A673 (cell line): ENCODE measurements around the gene KMT2B. TPM values are rescaled to one million over a fixed set of nuclear protein-coding genes. Genes with fewer than 3 reads are reported as not detected.

Experiments
- BruUV-seq: library from RNA; stranded (reverse); fragments of 400-500 nt; replicated peaks from 2 replicates; lab custom pipeline; 2021; lab: Mats Ljungman, UMichigan
- CTCF ChIA-PET: fragments of 300-600 bp; sonication (Branson Sonifier 250); formaldehyde crosslinking; loops from one replicate; lab custom pipeline; 2022; ENCODE audit warnings: antibody characterized with exemption; lab: Charles Lee
- POLR2A ChIA-PET: fragments of 300-600 bp; sonication (Branson Sonifier 250); formaldehyde crosslinking; loops from one replicate; lab custom pipeline; 2022; ENCODE audit warnings: antibody characterized with exemption; ENCODE audit not compliant: low non-redundant PET; lab: Charles Lee
- DNase-seq: peaks from one replicate; pipeline ENCODE4 v3.0.0-alpha.2; 2015; ENCODE audit warnings: low spot score
- H3K27ac ChIP-seq: fragments of 200-600 bp; sonication (generic); 2 replicates; pipeline ENCODE4 v1.5.1; 2016; ENCODE audit warnings: mixed run types, low read depth, mild to moderate bottlenecking, mixed read lengths, antibody characterized with exemption, low read length; ENCODE audit not compliant: poor library complexity, severe bottlenecking
- H3K27me3 ChIP-seq: fragments of 200-600 bp; sonication (generic); replicated peaks from 2 replicates; pipeline ENCODE4 v1.6.1; 2017; ENCODE audit warnings: mixed run types, low read depth, mild to moderate bottlenecking, mixed read lengths, antibody characterized with exemption, low read length; ENCODE audit not compliant: insufficient read depth, poor library complexity
- H3K36me3 ChIP-seq: fragments of 200-600 bp; sonication (generic); 2 replicates; pipeline ENCODE4 v1.6.1; 2016; ENCODE audit warnings: mixed run types, mild to moderate bottlenecking, mixed read lengths, antibody characterized with exemption, low read length; ENCODE audit not compliant: insufficient read depth, poor library complexity, severe bottlenecking
- H3K4me1 ChIP-seq: fragments of 200-600 bp; sonication (generic); 2 replicates; pipeline ENCODE4 v1.6.1; 2017; ENCODE audit warnings: mixed run types, mild to moderate bottlenecking, mixed read lengths, antibody characterized with exemption, low read length; ENCODE audit not compliant: insufficient read depth, poor library complexity, severe bottlenecking
- H3K4me3 ChIP-seq: fragments of 200-600 bp; sonication (generic); 2 replicates; pipeline ENCODE4 v1.5.1; 2016; ENCODE audit warnings: low read depth, mixed run types, mild to moderate bottlenecking, mixed read lengths, low read length; ENCODE audit not compliant: poor library complexity, severe bottlenecking
- H3K9me3 ChIP-seq: fragments of 200-600 bp; sonication (generic); 2 replicates; pipeline ENCODE4 v1.6.1; 2016; ENCODE audit warnings: mixed run types, low read depth, mild to moderate bottlenecking, mixed read lengths, antibody characterized with exemption, low read length; ENCODE audit not compliant: poor library complexity, severe bottlenecking
- EZH2 ChIP-seq: fragments of 200-600 bp; sonication (generic); IDR thresholded peaks from 2 replicates; pipeline ENCODE4 v1.6.1; 2017; ENCODE audit warnings: borderline replicate concordance, low read depth, mild to moderate bottlenecking, mixed read lengths, antibody characterized with exemption, low read length; ENCODE audit not compliant: poor library complexity, severe bottlenecking
- intact Hi-C: fragments of 100-400 bp; cut with micrococcal nuclease; formaldehyde crosslinking; loops from one replicate; pipeline ENCODE4 v1.10.0; 2022; ENCODE audit not compliant: unreplicated experiment
- total RNA-seq: library from RNA; stranded (reverse); gene quantifications from 2 replicates; pipeline ENCODE4 v1.2.3, GENCODE V29; 2021
- TF ChIP-seq, protein P1 (sequence below): fragments of 300-800, 200-600 bp; sonication (generic); conservative IDR thresholded peaks from 2 replicates; pipeline ENCODE4 v1.5.1; 2017; ENCODE audit warnings: low read depth, mild to moderate bottlenecking, antibody characterized with exemption, low read length, moderate library complexity, mixed read lengths

KMT2B gene
- total RNA-seq, 1 experiment from 2014 or later, result 49.1 TPM

DNA sequence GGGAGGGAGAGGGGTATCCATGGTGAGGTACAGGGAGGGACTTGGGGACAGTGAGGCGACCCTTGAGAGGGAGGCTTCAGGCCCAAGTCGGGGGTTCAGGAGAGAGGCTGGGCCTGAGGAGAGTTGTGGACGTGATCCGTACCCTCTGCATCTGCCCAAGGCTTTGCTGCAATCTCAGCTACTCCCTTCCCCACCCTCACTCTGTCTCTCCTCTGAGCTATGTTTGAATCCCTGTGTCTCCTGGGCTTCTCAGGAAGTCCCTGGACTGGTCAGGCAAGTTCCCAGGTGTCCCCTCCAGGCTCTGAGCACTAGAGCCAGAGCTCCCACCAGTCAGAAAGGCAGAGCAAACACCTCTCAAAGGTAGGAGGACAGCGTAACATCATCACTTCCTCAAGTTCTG, 32.4 kb downstream of the KMT2B start:
- Histone ChIP-seq H3K4me3 (no peak overlapping the region), H3K36me3 (no peaks in the 10 kb centered on the region), H3K4me1 (peaks cover 3% of the 10 kb centered on the region), H3K27me3 (no peaks in the 10 kb centered on the region), H3K9me3 (no peaks in the 10 kb centered on the region), H3K27ac (no peak overlapping the region)
- POLR2A ChIA-PET, result no interaction called here
- no TSS peak for BruUV-seq
- TF ChIP-seq EZH2, result no peak
- TF ChIP-seq, protein P1, sequence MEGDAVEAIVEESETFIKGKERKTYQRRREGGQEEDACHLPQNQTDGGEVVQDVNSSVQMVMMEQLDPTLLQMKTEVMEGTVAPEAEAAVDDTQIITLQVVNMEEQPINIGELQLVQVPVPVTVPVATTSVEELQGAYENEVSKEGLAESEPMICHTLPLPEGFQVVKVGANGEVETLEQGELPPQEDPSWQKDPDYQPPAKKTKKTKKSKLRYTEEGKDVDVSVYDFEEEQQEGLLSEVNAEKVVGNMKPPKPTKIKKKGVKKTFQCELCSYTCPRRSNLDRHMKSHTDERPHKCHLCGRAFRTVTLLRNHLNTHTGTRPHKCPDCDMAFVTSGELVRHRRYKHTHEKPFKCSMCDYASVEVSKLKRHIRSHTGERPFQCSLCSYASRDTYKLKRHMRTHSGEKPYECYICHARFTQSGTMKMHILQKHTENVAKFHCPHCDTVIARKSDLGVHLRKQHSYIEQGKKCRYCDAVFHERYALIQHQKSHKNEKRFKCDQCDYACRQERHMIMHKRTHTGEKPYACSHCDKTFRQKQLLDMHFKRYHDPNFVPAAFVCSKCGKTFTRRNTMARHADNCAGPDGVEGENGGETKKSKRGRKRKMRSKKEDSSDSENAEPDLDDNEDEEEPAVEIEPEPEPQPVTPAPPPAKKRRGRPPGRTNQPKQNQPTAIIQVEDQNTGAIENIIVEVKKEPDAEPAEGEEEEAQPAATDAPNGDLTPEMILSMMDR, result no peak
- CTCF ChIA-PET, result no interaction called here
- DNase-seq, result no peak
- intact Hi-C loops, result no loop called here

DNA sequence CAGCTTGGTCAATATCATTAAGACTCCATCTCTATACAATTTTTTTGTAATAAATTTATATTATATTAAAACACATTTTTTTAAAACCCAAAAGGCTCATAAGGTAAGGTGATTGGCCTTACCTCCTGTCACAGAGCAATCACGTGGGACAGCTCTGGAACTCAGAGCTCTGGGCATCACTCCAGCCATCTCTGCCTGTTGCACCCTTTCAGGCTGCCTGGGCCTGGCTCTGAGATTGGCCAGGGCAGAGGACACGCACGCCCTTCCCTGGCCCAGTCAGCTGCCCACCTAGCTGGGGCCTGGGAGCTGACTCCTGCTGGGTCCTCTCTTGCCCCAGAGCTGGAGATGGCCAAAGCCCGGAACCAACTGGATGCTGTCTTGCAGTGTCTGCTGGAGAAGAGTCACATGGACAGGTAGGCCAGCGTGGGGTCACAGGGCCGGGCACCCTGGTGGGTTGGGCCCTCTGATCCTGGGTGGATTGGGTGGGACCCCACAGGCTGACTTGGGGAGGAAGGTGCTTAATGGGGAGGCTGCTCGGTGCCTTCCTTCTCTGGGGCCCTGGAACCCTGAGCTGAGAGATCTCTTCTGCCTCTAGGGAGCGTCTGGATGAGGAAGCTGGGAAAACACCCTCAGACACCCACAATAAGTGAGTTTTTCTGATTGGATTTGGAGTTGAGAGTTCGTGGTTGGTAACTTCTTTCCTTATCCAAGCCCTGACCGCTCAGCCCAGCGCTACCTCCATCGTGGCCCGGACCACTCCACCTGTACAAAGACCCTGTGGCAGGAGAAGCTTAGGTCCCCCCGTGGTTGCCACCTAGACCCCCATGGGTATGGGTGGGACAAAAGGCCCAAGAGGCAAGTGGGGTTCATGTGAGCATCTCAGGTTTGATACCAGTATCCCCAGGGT, 34.3 kb downstream of the KMT2B start:
- Histone ChIP-seq H3K4me3 (no peak overlapping the region), H3K27me3 (no peaks in the 10 kb centered on the region), H3K4me1 (peaks cover 21% of the 10 kb centered on the region), H3K9me3 (no peaks in the 10 kb centered on the region), H3K27ac (no peak overlapping the region), H3K36me3 (no peaks in the 10 kb centered on the region)
- BruUV-seq, result no TSS peak
- no peak for TF ChIP-seq EZH2
- TF ChIP-seq, protein P1, result no peak
- CTCF ChIA-PET, result no interaction called here
- intact Hi-C loops, result no loop called here
- POLR2A ChIA-PET, result no interaction called here
- DNase-seq, result no peak

DNA sequence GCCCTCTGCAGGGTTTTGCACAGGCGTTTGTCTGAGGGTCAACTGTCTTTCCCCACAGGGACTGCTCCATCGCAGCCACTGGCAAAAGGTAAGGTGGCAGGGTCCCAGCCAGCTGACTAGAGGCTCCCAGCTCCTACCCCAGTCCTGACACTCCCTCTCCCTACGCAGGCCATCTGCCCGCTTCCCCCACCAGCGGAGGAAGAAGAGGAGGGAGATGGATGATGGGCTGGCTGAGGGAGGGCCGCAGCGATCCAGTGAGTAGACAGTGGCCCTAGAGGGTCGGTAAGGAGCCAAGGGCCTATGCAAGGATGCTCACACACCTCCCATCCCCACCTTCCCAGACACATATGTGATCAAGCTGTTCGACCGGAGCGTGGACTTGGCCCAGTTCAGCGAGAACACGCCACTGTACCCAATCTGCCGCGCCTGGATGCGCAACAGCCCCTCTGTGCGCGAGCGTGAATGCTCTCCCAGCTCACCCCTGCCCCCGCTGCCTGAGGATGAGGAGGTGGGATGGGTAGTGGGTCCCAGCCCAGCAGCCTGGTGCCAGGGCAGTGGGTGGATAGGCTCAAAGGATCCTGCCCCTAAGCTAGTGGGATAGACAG, 35.0 kb downstream of the KMT2B start:
- CTCF ChIA-PET, result no interaction called here
- no peak for DNase-seq
- Histone ChIP-seq H3K9me3 (no peaks in the 10 kb centered on the region), H3K4me3 (no peak overlapping the region), H3K4me1 (peaks cover 25% of the 10 kb centered on the region), H3K27me3 (no peaks in the 10 kb centered on the region), H3K36me3 (no peaks in the 10 kb centered on the region), H3K27ac (no peak overlapping the region)
- no TSS peak for BruUV-seq
- TF ChIP-seq EZH2, result no peak
- TF ChIP-seq, protein P1, result no peak
- intact Hi-C loops, result no loop called here
- POLR2A ChIA-PET, result no interaction called here
